Esophagus muscularis mucosa (tissue), 4 donors: ENCODE data around the gene C1QTNF1. TPM values are rescaled to one million over a fixed set of nuclear protein-coding genes. Genes with fewer than 3 reads are reported as not detected.
"Not testable (repeated sequence)": the region's sequence is repeated elsewhere in the genome, so short reads cannot be mapped to it uniquely, and the experiment has no call there.

ENCODE experiments used
- DNase-seq: peaks from one replicate; pipeline ENCODE4 v3.0.0-alpha.2; 2017; ENCODE audit errors: extremely low spot score
- H3K27ac ChIP-seq, 4 donors: fragments of 200-600 bp; sonication (generic); replicated peaks in 1 of 4; 1 replicate in 3 of 4; 2 replicates in 1 of 4; pipeline ENCODE4 v1.5.1; 2016 to 2019; ENCODE audit warnings: mild to moderate bottlenecking in 1 of 4
- H3K27me3 ChIP-seq, 4 donors: fragments of 200-600 bp; sonication (generic); one replicate each; pipeline versions ENCODE4 v1.5.1 to v1.6.0; 2016 to 2019
- H3K36me3 ChIP-seq, 4 donors: fragments of 200-600 bp; sonication (generic); one replicate each; pipeline ENCODE4 v1.5.1; 2016 to 2019
- H3K4me1 ChIP-seq, 4 donors: fragments of 200-600 bp; sonication (generic); one replicate each; pipeline ENCODE4 v1.5.1; 2016 to 2019
- H3K4me3 ChIP-seq, 4 donors: fragments of 200-600 bp; sonication (generic); 1 replicate in 2 of 4; 2 replicates in 2 of 4; pipeline ENCODE4 v1.5.1; 2016 to 2019; ENCODE audit warnings: mild to moderate bottlenecking in 4 of 4, moderate library complexity in 1 of 4
- H3K9me3 ChIP-seq, 4 donors: fragments of 200-600 bp; sonication (generic); 1 replicate in 3 of 4; 2 replicates in 1 of 4; pipeline ENCODE4 v1.5.1; 2016 to 2019
- CTCF ChIP-seq, 3 experiments: fragments of 200-600 bp in 2 of 3; fragments of 450-650 bp in 1 of 3; sonication (generic) in 2 of 3; IDR thresholded peaks; one replicate each; pipeline ENCODE4 v1.5.1; 2017 to 2019; ENCODE audit warnings: antibody characterized with exemption in 3 of 3, mild to moderate bottlenecking in 2 of 3, moderate library complexity in 1 of 3
- EP300 ChIP-seq: sonication (generic); formaldehyde crosslinking; IDR thresholded peaks from one replicate; pipeline ENCODE4 v1.6.1; 2017; ENCODE audit warnings: antibody characterized with exemption
- POLR2A ChIP-seq: fragments of 450-650 bp; IDR thresholded peaks from one replicate; pipeline ENCODE4 v1.6.1; 2017; ENCODE audit warnings: antibody characterized with exemption, moderate library complexity, mild to moderate bottlenecking, low read depth
- POLR2AphosphoS5 ChIP-seq, 2 donors: sonication (generic); formaldehyde crosslinking; IDR thresholded peaks; one replicate each; pipeline ENCODE4 v1.6.1; 2017; ENCODE audit warnings: antibody characterized with exemption in 2 of 2
- WGBS: methylation state at CpG from one replicate; pipeline ENCODE4 v1.1.5; 2018; 5-methylcytosine and 5-hydroxymethylcytosine counted together
- intact Hi-C: fragments of 100-400 bp; cut with DNase I; formaldehyde crosslinking; loops from one replicate; pipeline ENCODE4 v1.15.1; 2023
- total RNA-seq, 4 donors: library from RNA; depleted of rRNA; stranded (reverse); fragments of >200 nt; gene quantifications; one replicate each; pipeline versions ENCODE4 v1.1.0 to v1.2.1, GENCODE V29; 2016

Gene C1QTNF1
- total RNA-seq, 4 donors from 2014 or later = 31.1 to 115 (median 70.4) TPM

DNA sequence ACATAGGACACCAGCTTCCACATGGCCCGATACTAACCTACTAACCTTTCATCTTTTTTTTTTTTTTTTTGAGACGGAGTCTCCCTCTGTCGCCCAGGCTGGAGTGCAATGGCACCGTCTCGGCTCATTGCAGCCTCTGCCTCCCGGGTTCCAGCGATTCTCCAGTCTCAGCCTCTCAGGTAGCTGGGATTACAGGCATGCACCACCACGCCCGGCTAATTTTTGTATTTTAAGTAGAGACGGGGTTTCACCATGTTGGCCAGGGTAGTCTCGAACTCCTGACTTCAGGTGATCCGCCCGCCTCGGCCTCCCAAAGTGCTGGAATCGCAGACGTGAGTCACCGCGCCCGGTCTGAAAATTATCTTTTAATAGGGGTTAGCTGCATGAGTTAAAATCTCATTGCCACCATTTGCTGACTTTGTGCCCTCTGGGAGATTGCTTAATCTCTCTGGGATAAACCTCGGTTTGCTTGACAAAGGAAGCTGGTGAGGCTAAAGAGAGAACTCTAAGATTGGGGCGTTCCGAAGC lies 50.2 kb downstream of the C1QTNF1 start:
- H3K27me3 ChIP-seq, DNase-seq, intact Hi-C loops, H3K9me3 ChIP-seq: not testable (repeated sequence)
- 72% methylated on average over 15 of the region's 22 CpGs for WGBS
- peak in 1 of 2 donors; percentile 31 for TF ChIP-seq POLR2AphosphoS5 (IDR thresholded peaks at IDR 0.05)
- H3K36me3 ChIP-seq = peaks cover 2 to 20% (median 16%) of the 10 kb centered on the region in 4 donors
- peaks cover 13 to 35% (median 27%) of the 10 kb centered on the region in 4 donors for H3K4me1 ChIP-seq
- H3K27ac ChIP-seq = peak overlapping the region; percentile 83 to 94 (median 88)
- H3K4me3 ChIP-seq = peak overlapping the region; percentile 83 to 98 (median 94)

DNA sequence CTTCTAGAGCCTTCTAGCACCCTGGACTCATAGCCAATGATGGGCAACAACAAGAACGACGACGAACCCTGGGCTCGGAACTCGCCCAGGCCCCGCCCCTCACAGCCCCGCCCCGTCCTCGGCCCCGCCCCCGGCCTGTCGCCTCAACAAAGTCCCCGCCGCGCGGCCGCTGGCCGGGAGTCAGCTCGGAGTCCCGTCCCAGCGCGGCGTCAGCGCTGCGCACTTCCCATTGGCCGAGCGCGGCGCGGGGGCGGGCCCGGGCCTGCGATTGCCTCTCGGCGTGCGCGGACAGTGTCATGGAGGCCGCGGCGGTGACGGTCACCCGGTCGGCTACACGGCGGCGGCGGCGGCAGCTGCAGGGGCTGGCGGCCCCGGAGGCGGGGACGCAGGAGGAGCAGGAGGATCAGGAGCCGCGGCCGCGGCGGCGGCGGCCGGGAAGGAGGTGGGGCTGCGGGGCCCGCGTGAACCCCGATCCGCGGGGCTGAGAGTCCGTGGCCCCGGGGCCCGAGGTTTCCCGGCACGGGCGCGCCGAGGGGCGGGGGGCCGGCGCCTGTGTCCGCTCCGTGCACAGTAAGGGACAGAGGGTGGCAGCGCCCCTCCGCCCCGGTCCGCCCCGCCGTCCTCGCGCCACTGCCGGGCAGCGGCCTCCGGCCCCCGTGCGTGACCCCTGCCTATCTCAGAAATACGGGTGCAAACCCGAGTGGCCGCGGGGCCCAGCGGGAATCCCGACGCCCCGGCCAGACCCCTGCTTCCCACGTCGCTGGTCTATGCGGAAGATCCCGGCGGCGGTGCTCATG lies 50.9 kb downstream of the C1QTNF1 start, which contains the start of gene ENGASE:
Gene ENGASE (plus strand): TSS at position 176 of the 797 bp plus-strand sequence. CDS start 121 bp downstream, at position 297.
- Histone ChIP-seq H3K4me1 (peaks cover 13 to 35% (median 27%) of the 10 kb centered on the region in 4 donors), H3K27me3 (no peaks in the 10 kb centered on the region), H3K36me3 (peaks cover 8 to 27% (median 23%) of the 10 kb centered on the region in 4 donors), H3K27ac (peak within 1 kb of the TSS; percentile 83 to 94 (median 88)), H3K9me3 (no peaks in the 10 kb centered on the region), H3K4me3 (peak within 1 kb of the TSS; percentile 83 to 98 (median 94))
- 0% methylated on average over 10 of the region's 106 CpGs for WGBS
- TF ChIP-seq POLR2AphosphoS5 (IDR thresholded peaks at IDR 0.05) (peak; percentile 45 to 58), CTCF (IDR thresholded peaks at IDR 0.05) (no peak)
- intact Hi-C loops = no loop called here
- DNase-seq = peak; percentile 98

GRCh38 chr17:79075446-79075750 lies 51.4 kb downstream of the C1QTNF1 start:
- Histone ChIP-seq H3K27me3 (no peaks in the 10 kb centered on the region), H3K9me3 (no peaks in the 10 kb centered on the region), H3K36me3 (peaks cover 13 to 32% (median 28%) of the 10 kb centered on the region in 4 donors), H3K27ac (peak overlapping the region; percentile 83 to 94 (median 88)), H3K4me1 (peaks cover 13 to 35% (median 27%) of the 10 kb centered on the region in 4 donors), H3K4me3 (peak overlapping the region; percentile 83 to 98 (median 94))
- DNase-seq = no peak
- 4% methylated on average over 6 of the region's 6 CpGs for WGBS
- intact Hi-C loops = no loop called here
- TF ChIP-seq POLR2A (no peak), CTCF (IDR thresholded peaks at IDR 0.05) (no peak), EP300 (no peak), POLR2AphosphoS5 (IDR thresholded peaks at IDR 0.05) (no peak)

DNA sequence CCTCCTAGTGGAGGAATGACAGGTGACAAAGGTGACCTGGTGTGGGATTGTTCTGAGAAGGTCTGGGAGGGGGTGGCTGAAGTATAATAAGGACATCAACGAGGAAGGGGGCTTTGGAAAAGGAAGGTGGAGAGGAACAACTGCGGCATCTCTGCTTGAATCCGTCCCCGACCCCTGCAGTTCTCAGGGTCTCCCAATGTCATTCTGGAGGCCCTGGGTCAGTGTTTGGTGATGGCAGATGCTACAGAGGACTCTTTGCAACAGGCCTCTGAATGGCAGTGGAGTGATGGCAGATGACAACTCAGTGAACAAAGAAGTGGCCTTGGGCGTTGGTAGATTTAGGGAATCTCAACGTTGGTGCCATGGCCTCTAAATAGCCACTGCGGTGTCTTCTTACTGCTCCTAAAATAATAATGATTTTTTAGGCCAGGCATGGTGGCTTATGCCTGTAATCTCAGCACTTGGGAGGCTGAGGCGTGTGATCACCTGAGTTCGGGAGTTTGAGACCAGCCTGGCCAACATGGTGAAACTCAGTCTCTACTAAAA lies 52.0 kb downstream of the C1QTNF1 start:
- peak overlapping the region; percentile 83 to 94 (median 88) for H3K27ac ChIP-seq
- peaks cover 13 to 35% (median 27%) of the 10 kb centered on the region in 4 donors for H3K4me1 ChIP-seq
- H3K27me3 ChIP-seq = no peaks in the 10 kb centered on the region
- 76% methylated on average over 9 of the region's 9 CpGs for WGBS
- TF ChIP-seq POLR2AphosphoS5 (IDR thresholded peaks at IDR 0.05) (no peak), CTCF (IDR thresholded peaks at IDR 0.05) (no peak), POLR2A (no peak), EP300 (no peak)
- no peak for DNase-seq
- intact Hi-C loops = no loop called here
- peak overlapping the region; percentile 83 to 98 (median 94) for H3K4me3 ChIP-seq
- H3K9me3 ChIP-seq = no peaks in the 10 kb centered on the region
- H3K36me3 ChIP-seq = peaks cover 18 to 37% (median 34%) of the 10 kb centered on the region in 4 donors

GRCh38 chr17:79077587-79077986 lies 53.6 kb downstream of the C1QTNF1 start:
- intact Hi-C loops = no loop called here

More at GRCh38 chr17:79077587-79077986, 53.6 kb downstream of the C1QTNF1 start:
- Histone ChIP-seq H3K4me3 (no peak overlapping the region), H3K27me3 (no peaks in the 10 kb centered on the region), H3K36me3 (peaks cover 19 to 54% (median 48%) of the 10 kb centered on the region in 4 donors), H3K4me1 (peaks cover 20 to 41% (median 29%) of the 10 kb centered on the region in 4 donors), H3K9me3 (no peaks in the 10 kb centered on the region), H3K27ac (no peak overlapping the region)
- TF ChIP-seq POLR2A (no peak), POLR2AphosphoS5 (IDR thresholded peaks at IDR 0.05) (no peak), EP300 (no peak), CTCF (IDR thresholded peaks at IDR 0.05) (no peak)
- no peak for DNase-seq
- 73% methylated on average over 12 of the region's 12 CpGs for WGBS
